ENCODE data around the gene C10orf53. TPM values are rescaled to one million over a fixed set of nuclear protein-coding genes. Genes with fewer than 3 reads are reported as not detected.

Gene C10orf53
- total RNA-seq = not detected in 2 replicates

DNA sequence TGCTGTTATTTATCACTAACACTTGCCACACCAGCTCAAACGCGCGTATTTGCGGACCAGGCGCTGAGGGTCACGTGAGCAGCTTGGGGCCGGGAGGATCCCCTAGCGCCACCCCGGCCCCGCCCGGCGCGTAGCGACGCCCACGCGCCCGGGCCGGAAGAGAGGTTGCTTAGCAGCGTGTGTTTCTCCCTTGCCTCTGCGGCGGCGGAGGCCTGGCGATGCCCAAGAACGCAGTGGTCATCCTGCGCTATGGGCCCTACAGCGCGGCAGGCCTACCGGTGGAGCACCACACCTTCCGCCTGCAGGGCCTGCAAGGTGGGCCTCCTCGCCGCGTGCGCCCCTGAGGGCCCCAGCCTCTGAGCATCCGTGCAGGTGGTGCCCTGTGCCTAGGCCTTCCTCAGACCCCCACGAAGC, at the start of gene C10orf53:
C10orf53 (plus strand) TSS at position 172 of the 414 bp plus-strand sequence; CDS start at position 219, 47 bp downstream.
- Histone ChIP-seq H3K36me3 (ENCODE audit: control insufficient read depth, insufficient read depth, low read length) (no peaks in the 10 kb centered on the region), H3K27me3 (ENCODE audit: control insufficient read depth, insufficient read depth, low read length) (peaks cover 3% of the 10 kb centered on the region), H3K4me3 (ENCODE audit: low read depth, low read length) (no peak within 1 kb of the TSS)
- FAIRE-seq (no peak), DNase-seq (ENCODE audit: low read depth) (peak; percentile 43)
- TF ChIP-seq, protein P1, sequence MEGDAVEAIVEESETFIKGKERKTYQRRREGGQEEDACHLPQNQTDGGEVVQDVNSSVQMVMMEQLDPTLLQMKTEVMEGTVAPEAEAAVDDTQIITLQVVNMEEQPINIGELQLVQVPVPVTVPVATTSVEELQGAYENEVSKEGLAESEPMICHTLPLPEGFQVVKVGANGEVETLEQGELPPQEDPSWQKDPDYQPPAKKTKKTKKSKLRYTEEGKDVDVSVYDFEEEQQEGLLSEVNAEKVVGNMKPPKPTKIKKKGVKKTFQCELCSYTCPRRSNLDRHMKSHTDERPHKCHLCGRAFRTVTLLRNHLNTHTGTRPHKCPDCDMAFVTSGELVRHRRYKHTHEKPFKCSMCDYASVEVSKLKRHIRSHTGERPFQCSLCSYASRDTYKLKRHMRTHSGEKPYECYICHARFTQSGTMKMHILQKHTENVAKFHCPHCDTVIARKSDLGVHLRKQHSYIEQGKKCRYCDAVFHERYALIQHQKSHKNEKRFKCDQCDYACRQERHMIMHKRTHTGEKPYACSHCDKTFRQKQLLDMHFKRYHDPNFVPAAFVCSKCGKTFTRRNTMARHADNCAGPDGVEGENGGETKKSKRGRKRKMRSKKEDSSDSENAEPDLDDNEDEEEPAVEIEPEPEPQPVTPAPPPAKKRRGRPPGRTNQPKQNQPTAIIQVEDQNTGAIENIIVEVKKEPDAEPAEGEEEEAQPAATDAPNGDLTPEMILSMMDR (IDR thresholded peaks at IDR 0.05; ENCODE audit: insufficient read depth, low read length, severe bottlenecking) = no peak

DNA sequence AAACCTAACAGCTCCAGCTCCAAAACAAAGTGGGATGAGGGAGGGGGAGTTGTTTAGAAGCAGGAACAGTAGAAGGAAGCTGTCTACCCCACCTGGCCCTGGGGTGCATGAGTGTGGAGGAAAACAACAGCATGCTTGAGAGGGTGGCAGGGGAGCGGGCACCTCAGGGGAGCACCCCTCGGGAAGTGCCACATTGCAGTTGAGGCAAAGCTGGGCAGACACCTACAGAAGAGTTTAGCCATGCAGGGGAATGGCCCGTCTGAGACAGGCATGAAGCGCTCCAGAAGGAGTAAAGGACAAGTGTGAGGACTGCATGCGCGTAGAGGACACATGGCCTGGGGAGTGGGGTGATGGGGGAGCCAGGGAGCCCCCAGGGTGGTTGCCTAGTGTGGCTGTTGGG, 47.5 kb upstream of the C10orf53 start:
- Histone ChIP-seq H3K36me3 (ENCODE audit: control insufficient read depth, insufficient read depth, low read length) (no peaks in the 10 kb centered on the region), H3K27me3 (ENCODE audit: control insufficient read depth, insufficient read depth, low read length) (no peaks in the 10 kb centered on the region), H3K4me3 (ENCODE audit: low read depth, low read length) (no peak overlapping the region)
- TF ChIP-seq, protein P1 (IDR thresholded peaks at IDR 0.05; ENCODE audit: insufficient read depth, low read length, severe bottlenecking) = no peak
- FAIRE-seq (no peak), DNase-seq (ENCODE audit: low read depth) (no peak)

- no peak overlapping the region for H3K4me3 ChIP-seq (ENCODE audit: low read depth, low read length)
- H3K36me3 ChIP-seq (ENCODE audit: control insufficient read depth, insufficient read depth, low read length) = no peaks in the 10 kb centered on the region
- peak; percentile 54 for DNase-seq (ENCODE audit: low read depth)
Observed at GRCh38 chr10:49632406-49633317, 46.8 kb upstream of the C10orf53 start.

GRCh38 chr10:49633327-49634068, 46.0 kb upstream of the C10orf53 start:
- TF ChIP-seq, protein P1 (IDR thresholded peaks at IDR 0.05; ENCODE audit: insufficient read depth, low read length, severe bottlenecking) = no peak
- H3K27me3 ChIP-seq (ENCODE audit: control insufficient read depth, insufficient read depth, low read length) = peaks cover 2% of the 10 kb centered on the region
- H3K36me3 ChIP-seq (ENCODE audit: control insufficient read depth, insufficient read depth, low read length) = no peaks in the 10 kb centered on the region
- no peak for DNase-seq (ENCODE audit: low read depth)
- no peak overlapping the region for H3K4me3 ChIP-seq (ENCODE audit: low read depth, low read length)
- no peak for FAIRE-seq

More at GRCh38 chr10:49632406-49633317, 46.8 kb upstream of the C10orf53 start:
- FAIRE-seq = no peak
- H3K27me3 ChIP-seq (ENCODE audit: control insufficient read depth, insufficient read depth, low read length) = peaks cover 2% of the 10 kb centered on the region
- TF ChIP-seq, protein P1 (IDR thresholded peaks at IDR 0.05; ENCODE audit: insufficient read depth, low read length, severe bottlenecking) = no peak

DNA sequence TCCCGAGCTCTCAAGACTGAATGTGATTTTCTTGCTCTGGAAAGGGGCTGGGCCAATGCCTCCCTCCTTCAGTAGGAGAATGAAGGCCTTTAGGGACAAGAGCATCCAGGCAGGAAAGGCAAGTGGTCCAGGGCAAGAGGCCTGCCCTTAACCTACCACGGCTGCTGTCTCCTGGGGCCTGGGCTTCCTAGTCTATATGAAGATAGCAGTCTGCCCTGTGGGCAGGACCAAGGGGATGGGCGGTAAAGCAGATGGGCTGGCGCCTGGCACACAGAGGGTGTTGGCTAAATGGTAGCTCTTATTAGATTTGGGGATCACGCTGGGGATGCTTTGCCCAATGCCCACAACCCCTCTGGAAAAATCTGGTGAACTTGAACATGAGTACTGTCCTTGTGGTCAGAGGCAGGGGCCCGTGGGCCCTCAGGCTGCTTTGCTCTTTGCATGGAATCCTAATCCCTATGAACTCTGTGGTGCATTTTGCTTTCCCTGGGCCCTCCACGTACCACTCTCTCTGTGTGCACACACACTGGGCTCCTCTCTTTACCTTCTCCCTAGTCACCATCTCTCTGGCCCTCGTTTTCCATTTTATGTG, 45.3 kb upstream of the C10orf53 start:
- FAIRE-seq = no peak
- TF ChIP-seq, protein P1 (IDR thresholded peaks at IDR 0.05; ENCODE audit: insufficient read depth, low read length, severe bottlenecking) = no peak
- DNase-seq (ENCODE audit: low read depth) = no peak
- H3K36me3 ChIP-seq (ENCODE audit: control insufficient read depth, insufficient read depth, low read length) = no peaks in the 10 kb centered on the region
- H3K4me3 ChIP-seq (ENCODE audit: low read depth, low read length) = no peak overlapping the region
- peaks cover 2% of the 10 kb centered on the region for H3K27me3 ChIP-seq (ENCODE audit: control insufficient read depth, insufficient read depth, low read length)

Measured in bronchial epithelial cell (primary cell).